Measurements from ENCODE around the gene SLC35B2. TPM values are rescaled to one million over a fixed set of nuclear protein-coding genes. Genes with fewer than 3 reads are reported as not detected.

Gene SLC35B2
- total RNA-seq, 1 donor from 2014 or later, result 33.9 TPM

DNA sequence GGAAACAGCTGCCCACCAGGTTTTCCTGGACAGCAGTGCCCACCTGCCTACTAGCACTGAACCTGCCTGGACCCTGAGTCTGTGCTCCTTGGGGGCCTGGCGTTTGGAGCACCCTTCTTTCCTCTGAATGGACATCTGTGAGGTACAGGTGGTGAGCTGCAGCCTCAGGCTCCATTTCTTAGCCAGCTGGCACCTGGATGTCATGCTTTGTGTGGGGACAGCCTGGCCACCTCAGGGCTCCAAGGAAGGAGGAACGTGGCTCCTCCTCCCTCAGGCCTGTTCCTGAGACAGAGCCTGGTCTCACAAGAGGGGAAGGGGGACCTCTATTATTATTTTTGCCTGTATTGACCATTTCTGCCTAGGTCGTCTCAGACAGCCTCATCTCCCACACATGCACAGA is 21.0 kb upstream of the SLC35B2 start:
- no peak overlapping the region for H3K4me2 ChIP-seq
- Mint-ChIP-seq H3K4me1 (peaks cover 10% of the 10 kb centered on the region), H3K27me3 (ENCODE audit: insufficient read depth, low read depth) (peaks cover 26% of the 10 kb centered on the region), H3K36me3 (peaks cover 5% of the 10 kb centered on the region), H3K9me3 (peaks cover 3% of the 10 kb centered on the region), H3K4me3 (no peak overlapping the region), H3K27ac (no peak overlapping the region)
- H3F3A ChIP-seq (ENCODE audit: low read depth), result no peaks in the 10 kb centered on the region
- H3K27ac ChIP-seq, result no peak overlapping the region
- no peaks in the 10 kb centered on the region for H3K9me3 ChIP-seq (ENCODE audit: low read depth)
- no peak for DNase-seq (ENCODE audit: low spot score)
- no peaks in the 10 kb centered on the region for H3K36me3 ChIP-seq
- no peaks in the 10 kb centered on the region for H4K20me1 ChIP-seq (ENCODE audit: low read depth)
- no peak overlapping the region for H3K4me3 ChIP-seq
- H2AFZ ChIP-seq (replicated peaks), result no peak overlapping the region
- H3K79me2 ChIP-seq (ENCODE audit: low read depth), result no peaks in the 10 kb centered on the region
- no peaks in the 10 kb centered on the region for H3K4me1 ChIP-seq
- H3K27me3 ChIP-seq, result peaks cover 49% of the 10 kb centered on the region
- H3K9ac ChIP-seq, result no peak overlapping the region
- TF ChIP-seq EZH2phosphoT487 (IDR thresholded peaks at IDR 0.05) (no peak), CTCF (IDR thresholded peaks at IDR 0.05) (no peak), EZH2 (IDR thresholded peaks at IDR 0.05) (no peak)

DNA sequence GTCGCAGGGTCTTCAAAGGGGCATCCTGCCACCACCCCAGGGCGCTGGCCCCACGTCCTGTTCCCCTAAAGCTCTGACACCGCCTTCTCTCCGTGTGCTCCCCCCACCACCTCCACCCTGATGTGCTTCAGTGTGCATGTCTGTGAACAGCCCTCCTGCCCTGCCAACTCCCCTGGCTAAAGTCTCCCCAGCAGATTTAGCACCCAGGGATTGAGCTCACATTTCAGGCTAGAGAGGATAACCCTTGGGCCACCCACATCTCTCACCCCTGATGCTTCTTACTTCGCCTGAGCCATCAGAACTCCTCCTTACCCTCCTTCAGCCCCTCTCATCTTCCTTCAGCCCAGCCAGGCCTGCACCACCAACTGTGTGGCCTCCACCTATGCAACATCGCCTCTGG is 20.4 kb upstream of the SLC35B2 start:
- H3K4me1 ChIP-seq, result no peaks in the 10 kb centered on the region
- H3K79me2 ChIP-seq (ENCODE audit: low read depth), result no peaks in the 10 kb centered on the region
- no peak for TF ChIP-seq EZH2phosphoT487 (IDR thresholded peaks at IDR 0.05)
- no peak for TF ChIP-seq EZH2 (IDR thresholded peaks at IDR 0.05)
- no peak for TF ChIP-seq CTCF (IDR thresholded peaks at IDR 0.05)
- Mint-ChIP-seq H3K9me3 (peaks cover 3% of the 10 kb centered on the region), H3K27ac (peak overlapping the region; percentile 83), H3K4me3 (no peak overlapping the region), H3K27me3 (ENCODE audit: insufficient read depth, low read depth) (peaks cover 26% of the 10 kb centered on the region), H3K36me3 (peaks cover 5% of the 10 kb centered on the region), H3K4me1 (peaks cover 10% of the 10 kb centered on the region)
- peaks cover 44% of the 10 kb centered on the region for H3K27me3 ChIP-seq
- no peak overlapping the region for H3K4me2 ChIP-seq
- H2AFZ ChIP-seq (replicated peaks), result no peak overlapping the region
- no peaks in the 10 kb centered on the region for H3K36me3 ChIP-seq
- H3K4me3 ChIP-seq, result no peak overlapping the region
- H3K9ac ChIP-seq, result no peak overlapping the region
- H3K9me3 ChIP-seq (ENCODE audit: low read depth), result no peaks in the 10 kb centered on the region
- H3F3A ChIP-seq (ENCODE audit: low read depth), result no peaks in the 10 kb centered on the region
- H4K20me1 ChIP-seq (ENCODE audit: low read depth), result no peaks in the 10 kb centered on the region
- DNase-seq (ENCODE audit: low spot score), result no peak
- H3K27ac ChIP-seq, result no peak overlapping the region

- DNase-seq (ENCODE audit: low spot score), result no peak
- H3K9me3 Mint-ChIP-seq, result peaks cover 3% of the 10 kb centered on the region
- Histone ChIP-seq H3K4me2 (no peak overlapping the region), H3K4me1 (no peaks in the 10 kb centered on the region), H3K36me3 (no peaks in the 10 kb centered on the region), H3F3A (ENCODE audit: low read depth) (no peaks in the 10 kb centered on the region), H3K79me2 (ENCODE audit: low read depth) (no peaks in the 10 kb centered on the region), H3K27me3 (peaks cover 38% of the 10 kb centered on the region), H3K9ac (no peak overlapping the region), H4K20me1 (ENCODE audit: low read depth) (no peaks in the 10 kb centered on the region), H3K4me3 (no peak overlapping the region), H2AFZ (replicated peaks) (no peak overlapping the region), H3K9me3 (ENCODE audit: low read depth) (no peaks in the 10 kb centered on the region), H3K27ac (no peak overlapping the region)
- no peak overlapping the region for H3K27ac Mint-ChIP-seq
- no peak for TF ChIP-seq EZH2phosphoT487 (IDR thresholded peaks at IDR 0.05)
- TF ChIP-seq CTCF (IDR thresholded peaks at IDR 0.05), result no peak
- TF ChIP-seq EZH2 (IDR thresholded peaks at IDR 0.05), result no peak
- H3K27me3 Mint-ChIP-seq (ENCODE audit: insufficient read depth, low read depth), result peaks cover 26% of the 10 kb centered on the region
- peaks cover 14% of the 10 kb centered on the region for H3K4me1 Mint-ChIP-seq
- peaks cover 5% of the 10 kb centered on the region for H3K36me3 Mint-ChIP-seq
- H3K4me3 Mint-ChIP-seq, result no peak overlapping the region
Observed at GRCh38 chr6:44276667-44277640, 19.6 kb upstream of the SLC35B2 start.

All from neural progenitor cell (in vitro differentiated cells).